ENCODE data around the gene DSE.
A peak's percentile ranks its signal among the peaks of the same experiment; 100 is the strongest.

DSE gene

DNA sequence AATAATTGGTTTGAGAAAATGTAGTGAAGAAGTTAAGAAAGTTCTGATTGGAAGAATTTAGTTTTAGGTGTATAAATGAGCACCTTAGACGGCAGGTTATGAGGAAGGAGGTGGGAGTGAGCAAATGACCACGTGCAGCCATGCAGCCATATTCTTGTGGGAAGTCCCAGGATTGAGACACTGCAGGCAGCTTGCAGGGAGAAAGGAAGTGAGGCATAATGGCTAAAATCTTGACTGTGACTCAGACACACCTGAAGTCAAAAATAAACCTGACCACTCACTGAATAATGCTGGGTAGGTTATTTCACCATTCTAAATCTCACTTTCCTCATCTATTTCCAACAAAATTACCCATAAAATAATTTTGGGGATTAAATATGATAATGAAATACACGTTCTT, 16.6 kb downstream of the DSE start:
- no peak for DNase-seq (ENCODE audit: low spot score)

DNA sequence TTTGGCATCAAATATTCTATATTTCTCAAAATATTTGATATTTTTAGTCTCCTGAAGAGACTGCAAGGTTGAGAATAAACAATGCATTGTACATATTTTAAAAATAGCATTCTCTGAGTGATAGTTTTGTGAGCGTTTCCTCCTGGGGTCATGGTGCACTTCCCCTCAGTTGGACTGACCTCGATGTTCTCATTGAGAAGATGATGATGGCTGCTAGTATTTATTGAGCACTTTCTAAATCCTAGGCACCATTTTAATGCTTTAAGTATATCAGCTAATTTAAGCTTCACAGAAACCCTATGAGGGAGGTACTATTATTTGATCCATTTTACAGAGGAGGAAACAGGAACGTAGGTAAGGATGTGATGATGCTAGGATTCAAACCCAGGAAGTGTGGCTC, 18.2 kb downstream of the DSE start:
- DNase-seq (ENCODE audit: low spot score), result no peak

DNA sequence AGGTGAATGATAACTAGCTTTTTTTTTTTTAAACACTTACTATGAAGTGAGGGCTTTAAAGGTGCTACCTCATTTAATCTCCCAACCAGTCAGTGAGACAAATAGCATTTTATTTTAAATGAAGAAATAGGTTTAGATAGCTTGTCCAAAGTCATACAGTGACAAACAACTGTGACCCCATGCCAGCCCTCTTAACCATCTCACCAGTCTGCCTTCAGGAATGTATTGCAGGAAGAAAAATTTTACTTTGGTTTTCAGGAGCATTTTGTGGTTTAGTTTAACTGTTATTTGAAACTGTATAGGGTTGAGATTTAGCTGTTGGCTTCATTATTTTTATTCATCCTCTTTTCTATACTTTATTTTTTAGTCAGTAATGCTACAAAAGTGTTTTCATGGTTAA, 18.6 kb downstream of the DSE start:
- DNase-seq (ENCODE audit: low spot score), result peak; percentile 10

DNA sequence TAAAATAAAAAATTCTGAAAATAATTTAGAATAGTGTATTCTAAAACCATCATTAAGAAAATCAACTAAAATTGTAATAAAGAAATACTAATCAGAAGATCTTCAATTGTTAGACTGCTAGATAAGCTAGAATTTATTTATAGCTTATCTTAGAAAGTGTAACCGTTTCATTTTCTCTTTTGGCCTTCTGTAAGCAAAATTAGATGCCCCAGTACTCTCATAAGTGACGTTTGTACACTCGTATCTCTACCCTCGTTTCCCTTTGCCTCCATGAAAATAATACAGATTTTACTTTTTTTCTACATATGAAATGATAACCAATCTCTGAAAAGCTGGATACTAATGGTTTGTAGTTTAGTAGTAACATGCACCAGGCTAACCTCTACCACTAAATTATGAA, 19.8 kb downstream of the DSE start:
- no peak for DNase-seq (ENCODE audit: low spot score)

DNA sequence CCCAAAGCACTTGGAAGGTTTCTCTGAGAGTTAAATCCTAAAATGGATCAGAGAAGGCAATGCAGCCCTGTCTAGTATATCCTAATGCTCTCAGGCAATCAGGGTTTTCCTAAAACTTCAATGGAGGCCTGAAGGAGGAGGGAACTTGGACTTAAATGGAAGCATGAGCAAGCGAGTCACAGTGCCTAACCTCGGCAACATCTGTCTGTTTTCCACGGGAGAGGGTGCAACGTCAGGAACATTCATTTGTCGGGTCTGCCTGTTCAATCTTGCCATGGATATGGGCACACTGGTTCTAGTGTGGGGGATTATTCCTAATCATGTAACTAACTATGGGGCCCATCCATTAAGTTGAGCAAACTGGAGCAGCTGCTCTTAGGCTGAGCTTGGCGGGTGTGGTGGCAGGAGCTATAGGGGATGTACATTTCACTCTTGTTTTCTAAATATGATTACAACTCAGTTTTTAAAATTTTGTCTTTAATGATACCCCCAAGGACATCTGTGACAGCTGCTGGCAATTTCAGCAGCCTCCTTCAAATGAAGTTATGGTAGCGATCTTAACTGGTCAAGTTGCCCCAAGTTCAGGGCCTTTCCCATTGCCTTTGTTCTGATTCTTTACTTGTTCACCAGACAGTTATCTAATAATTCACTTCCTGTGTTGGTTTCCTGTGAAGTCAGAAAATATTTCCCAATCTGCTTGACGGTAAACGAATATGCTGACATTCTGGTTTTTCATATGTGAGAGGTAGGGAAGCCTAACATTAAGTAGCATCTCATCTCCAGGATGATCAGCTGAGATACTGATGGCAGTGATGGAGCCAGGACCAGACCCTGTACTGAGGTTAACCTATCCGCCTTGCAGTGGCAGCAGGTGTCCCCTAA, 21.6 kb downstream of the DSE start:
- no peak for DNase-seq (ENCODE audit: low spot score)

DNA sequence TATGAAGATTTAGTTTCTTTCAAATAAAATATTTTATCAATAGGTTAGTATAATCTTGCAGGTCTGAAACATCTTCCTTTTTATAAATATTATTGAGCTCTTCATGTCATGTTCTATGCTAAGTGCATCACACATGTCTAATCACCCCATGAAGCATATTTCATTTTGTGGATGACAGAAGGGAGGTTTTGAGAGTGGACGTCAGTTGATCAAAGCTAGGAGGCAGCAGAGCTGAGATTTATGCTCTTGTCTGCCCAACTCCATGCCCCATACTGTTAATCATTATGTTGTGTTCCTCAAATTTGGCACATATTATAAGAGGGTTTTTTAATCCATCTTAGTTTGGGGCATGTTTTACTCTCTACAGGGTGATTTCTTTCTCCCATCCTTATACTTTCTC, 22.7 kb downstream of the DSE start:
- no peak for DNase-seq (ENCODE audit: low spot score)

DNA sequence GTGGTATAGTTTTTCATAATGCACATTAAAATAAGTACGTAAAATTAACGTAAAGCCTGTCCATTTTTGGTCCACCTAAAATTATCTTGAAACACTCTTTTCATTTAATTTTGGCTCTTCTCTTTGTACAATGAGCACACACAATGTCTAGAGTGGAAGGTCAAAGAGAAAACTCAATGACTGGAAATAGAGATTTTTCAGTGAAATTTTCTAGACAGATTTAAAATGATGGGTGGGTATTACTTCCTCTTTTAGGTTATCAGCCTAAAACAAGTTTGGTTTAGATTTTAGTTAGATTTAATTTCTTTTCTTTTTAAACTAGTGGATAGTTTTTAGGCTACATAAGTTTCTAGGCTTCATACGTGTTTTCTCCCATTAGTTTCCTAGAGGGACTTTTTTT, 24.9 kb downstream of the DSE start:
- DNase-seq (ENCODE audit: low spot score), result no peak

DNA sequence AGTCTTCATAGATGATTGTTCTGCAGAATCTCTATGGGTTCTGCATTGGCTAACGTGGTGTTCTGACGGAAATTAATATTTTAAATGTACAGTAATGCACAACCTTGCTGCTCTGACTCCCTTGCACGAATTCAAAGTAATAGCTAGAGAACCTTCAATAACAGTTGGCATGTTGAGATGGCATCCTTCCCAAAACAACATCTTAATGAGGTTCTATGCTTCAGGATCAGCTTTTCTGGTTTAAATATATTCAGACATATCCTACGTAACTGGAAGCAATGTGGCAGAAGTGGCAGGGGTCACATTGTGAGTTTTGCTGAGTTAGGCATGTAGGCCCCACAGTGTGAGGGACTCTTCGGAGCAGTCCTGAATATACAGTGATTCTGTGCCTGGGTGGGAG, 25.7 kb downstream of the DSE start:
- no peak for DNase-seq (ENCODE audit: low spot score)

DNA sequence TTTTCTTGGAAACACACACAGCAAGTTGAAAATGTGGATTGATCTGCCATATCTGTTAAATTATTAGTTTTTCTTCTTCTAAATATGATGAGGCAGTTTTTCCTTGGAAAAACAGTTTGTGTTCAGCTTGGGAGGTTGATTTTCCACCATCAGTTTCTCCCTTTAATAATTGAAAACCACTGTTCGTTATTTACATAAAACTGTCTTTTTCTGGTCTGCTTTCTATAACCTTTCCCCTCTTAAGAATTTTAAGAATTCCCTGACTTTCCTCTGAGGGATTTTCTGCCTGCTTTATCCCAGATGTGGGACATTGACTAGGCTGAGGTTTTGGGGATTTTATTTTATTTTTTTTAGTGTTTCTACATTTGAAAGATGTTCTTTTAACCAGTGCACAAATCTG, 27.2 kb downstream of the DSE start:
- DNase-seq (ENCODE audit: low spot score), result no peak

DNA sequence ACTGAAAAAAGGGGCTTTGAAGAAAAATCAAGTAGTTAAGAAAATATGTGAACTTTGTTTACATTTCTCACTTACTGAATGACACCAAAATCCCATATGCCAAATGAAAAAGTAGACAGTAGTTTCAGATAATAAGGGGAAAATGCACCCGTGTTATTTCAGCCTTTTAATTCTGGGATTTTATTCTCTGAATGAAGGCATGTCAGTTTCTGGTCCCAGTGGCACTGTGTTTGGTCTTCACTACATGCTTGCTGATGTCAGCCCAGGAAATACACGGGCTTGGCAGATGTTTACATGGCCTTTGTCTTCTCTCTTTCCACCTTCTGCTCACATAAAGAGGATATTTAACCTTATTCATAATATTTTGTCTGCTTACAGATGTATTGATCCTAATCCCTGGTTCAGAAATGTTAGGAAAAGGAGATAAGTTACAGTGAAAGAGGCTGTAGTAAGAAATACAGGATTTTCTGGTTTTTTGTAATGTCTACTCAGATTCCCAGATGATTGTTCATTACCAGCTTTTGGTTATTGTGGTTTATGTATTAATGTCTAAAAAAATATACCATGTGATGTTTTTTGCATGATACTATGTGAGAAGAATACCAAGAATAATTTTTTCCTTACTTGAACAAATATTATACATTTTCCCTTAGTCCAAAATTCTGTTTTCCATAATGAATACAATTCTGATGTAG, 27.7 kb downstream of the DSE start:
- no peak for DNase-seq (ENCODE audit: low spot score)

DNA sequence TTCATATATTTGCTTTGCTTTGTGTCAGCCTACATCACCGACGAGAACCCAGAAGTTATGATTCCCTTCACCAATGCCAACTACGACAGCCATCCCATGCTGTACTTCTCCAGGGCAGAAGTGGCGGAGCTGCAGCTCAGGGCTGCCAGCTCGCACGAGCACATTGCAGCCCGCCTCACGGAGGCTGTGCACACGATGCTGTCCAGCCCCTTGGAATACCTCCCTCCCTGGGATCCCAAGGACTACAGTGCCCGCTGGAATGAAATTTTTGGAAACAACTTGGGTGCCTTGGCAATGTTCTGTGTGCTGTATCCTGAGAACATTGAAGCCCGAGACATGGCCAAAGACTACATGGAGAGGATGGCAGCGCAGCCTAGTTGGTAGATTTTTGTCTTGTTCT, 28.5 kb downstream of the DSE start:
- DNase-seq (ENCODE audit: low spot score), result no peak

DNA sequence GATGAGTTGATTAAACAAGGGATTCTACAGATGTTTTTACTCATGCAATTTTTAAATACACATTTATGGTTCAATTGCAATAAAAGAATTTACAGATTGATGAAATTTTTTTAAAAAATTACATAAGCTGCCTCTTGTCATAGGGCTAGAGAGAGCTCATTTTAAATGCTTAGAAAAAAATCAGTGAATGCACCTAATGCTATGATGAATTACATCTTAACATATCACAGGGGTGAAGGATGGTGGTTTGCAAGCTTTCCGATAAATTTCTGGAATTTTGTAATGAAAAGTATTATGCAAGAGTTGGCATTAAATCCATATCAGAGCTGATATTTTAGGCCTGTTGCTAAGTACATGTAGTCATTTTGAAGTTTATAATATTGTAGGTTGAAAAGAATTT, 29.6 kb downstream of the DSE start:
- no peak for DNase-seq (ENCODE audit: low spot score)

DNA sequence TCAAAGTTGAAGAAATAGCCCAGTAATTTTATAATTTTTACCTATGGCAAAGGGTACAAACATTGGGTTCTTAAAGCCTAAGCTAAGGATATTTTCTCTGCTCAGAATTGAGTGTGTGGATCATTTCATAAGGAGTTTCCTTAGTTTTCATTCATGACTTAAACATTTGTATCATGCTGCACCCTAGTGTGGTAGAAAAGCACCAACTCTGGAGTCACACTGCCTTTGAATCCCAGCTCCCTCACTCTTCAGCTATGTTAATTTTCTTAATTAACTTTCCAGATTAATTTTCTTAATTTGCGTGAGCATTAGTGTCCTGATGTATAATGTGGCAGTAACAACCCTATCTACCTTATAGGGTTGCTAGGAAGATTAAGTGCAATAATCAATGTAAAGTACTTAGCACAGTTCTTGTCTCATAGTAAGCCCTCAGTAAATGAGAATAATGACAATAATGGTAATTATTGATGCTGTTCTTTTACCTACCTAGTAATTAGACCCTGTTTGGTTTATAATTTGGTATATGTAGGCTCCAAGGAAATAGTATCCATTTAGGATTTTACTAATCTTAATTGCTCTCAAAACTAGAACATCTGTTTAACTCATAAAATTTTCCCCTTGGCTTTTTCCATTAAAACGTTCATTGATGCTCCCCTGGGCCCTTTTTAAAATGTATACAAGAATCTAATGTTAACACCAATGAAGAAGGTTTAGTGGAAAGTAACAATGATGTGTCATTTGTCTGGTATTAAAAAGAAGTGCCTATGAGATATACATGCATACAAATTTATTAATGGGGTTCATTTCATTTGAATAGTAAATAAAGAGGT, 31.6 kb downstream of the DSE start:
- DNase-seq (ENCODE audit: low spot score), result no peak

DNA sequence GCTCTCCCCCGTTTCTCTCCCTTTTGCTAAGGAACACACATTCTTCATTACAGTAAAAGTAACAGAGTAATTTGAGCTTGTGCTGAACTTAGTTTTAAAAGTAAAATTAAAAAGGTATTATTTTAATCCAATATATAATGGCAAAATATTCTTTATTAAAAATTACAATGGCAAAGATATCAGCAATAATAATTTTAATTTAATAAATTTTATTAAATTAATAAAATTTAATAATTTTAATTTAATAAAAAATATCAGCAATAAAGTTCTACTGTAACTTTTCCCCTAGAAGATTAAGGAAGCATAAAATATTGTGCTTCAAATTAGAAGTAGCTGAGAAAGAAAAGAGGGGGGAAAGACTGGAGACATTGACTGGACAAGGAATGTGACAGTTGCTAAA, 32.5 kb downstream of the DSE start:
- no peak for DNase-seq (ENCODE audit: low spot score)

DNA sequence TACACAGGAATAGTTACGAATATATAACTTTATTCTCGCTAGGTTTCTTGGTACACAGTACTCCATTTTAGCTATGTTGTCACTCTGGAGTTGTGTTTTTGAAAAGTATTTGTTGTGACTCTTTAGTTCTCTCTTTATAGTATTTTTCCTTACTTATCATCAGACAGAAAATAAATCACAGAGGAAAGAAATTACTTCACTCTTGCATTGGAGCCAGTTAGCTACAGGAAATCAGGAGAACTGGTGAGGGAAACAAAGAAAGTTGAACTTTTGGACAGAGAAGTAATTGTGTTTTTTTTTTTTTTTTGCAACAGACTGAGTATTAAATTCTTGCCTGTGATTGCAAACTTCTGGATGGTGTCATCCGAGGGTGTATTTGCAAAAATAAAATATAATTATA, 33.9 kb downstream of the DSE start:
- DNase-seq (ENCODE audit: low spot score), result no peak

DNA sequence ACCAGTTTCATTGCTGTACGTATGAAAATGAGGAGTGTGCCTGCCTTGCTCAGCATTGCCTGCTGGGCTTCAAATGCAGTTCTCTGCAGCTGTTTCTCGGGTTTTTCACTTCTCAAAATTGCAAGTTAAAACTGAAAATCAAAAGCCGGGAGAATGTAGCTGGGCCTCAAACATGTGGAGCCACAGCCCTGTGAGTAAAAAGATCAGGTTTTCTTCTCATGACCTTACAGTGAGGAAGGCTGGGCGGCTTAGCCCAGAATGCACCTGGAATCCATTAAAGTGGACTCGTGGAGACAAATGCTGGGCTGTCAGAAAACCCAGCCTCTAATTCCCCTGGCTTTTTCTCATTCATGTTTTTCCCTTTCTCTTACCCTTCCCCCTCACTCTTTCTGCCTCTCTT, 34.4 kb downstream of the DSE start:
- no peak for DNase-seq (ENCODE audit: low spot score)

DNA sequence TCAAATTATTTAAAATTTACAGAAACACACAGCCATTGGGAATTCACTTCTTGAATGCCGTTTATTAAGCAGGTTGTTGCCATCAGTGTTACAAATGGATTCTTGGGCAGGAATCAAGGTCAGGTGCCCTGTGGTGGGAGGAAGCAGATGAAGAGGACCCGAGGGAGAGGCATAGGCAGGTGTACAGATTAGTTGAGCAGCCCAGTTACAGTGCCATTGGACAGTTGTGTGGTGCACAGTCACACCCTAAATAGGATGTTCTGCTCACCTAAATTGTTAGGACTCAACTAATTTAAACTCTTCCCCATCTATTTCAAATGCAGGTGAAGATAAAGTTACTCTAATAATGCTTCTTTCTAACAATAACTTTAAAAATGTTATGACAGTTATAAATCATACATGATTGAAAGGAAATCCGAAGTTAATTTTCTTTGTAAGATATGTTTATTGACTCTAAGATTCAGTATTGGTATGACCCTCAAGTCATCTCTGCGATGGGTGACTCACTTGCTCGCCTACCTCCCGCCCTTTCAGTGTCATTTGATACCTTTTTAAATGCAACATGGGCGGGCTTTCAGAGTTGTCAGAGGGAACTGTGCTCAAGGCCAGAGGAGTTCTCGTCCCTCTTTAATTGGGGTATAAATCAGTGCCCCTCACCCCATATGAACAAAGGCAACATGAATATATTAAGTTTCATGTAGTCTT, 35.1 kb downstream of the DSE start:
- DNase-seq (ENCODE audit: low spot score), result no peak

DNA sequence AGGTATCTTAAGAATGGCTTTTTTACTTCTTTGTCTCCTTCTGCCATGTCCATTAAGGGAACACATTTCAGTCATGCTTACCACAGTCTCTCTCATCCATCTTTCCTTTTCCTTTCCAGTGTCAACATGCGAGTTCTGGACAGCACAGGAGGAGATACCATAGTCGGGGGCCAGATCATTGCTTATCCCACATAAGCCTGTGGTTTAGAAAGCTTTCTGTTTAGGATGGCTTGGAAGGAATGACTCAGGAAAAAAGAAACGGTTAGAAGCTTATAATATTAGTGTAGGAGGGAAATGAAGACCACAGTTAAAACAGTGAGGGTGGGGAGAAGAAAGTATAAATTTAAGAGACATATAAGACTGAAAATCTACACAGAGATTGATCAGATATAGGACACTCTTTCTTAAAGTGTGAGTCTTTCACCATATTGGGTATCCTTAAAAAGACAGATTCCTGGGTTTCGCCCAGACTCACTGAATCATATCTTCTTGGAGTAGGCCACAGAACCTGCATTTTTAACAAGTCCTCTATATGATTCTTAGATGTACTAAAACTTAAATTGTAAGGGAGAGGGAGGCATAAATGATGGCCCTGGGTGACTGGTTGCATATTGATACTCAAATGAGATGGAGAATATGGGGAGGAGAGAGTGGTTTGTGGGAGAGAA, 36.1 kb downstream of the DSE start:
- peak; percentile 36 for DNase-seq (ENCODE audit: low spot score)

DNA sequence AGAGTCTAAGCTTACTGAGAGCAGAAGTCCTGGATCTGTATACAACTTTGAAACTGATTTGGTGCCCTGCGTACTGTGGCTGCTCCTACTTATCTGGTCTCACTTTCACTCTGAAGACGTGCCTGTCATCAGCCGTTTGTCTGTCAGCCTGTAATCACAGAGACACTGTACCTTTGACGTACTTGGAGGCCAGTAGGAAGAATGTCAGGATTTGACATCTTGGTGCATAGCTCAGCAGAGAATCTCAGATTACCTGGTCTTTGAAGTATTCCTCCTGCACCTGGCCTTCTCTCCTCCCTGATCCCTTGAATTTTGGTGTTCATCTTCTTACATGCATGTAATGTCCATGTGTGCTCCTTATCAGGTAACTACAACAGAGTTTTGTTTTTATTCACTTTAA, 37.7 kb downstream of the DSE start:
- DNase-seq (ENCODE audit: low spot score), result no peak

DNA sequence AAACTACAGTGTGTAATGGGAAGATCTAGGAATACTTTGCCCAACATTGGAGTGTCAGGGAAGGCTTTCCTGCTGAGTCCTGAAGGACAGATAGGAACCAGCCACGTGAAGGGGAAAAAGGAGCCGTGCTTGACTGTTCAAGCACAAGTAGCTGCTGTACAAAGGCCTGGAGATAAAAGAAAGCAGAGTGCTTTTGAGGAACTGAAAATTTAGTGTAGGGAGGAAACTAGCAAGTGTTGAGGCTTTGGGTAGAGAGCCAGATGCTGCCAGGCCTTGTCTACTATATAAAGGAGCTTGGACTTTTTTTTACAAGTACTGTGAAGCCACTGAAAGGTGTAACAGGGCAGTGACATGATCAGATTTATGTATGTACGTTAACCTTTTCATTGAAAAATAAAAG, 39.0 kb downstream of the DSE start:
- no peak for DNase-seq (ENCODE audit: low spot score)

DNA sequence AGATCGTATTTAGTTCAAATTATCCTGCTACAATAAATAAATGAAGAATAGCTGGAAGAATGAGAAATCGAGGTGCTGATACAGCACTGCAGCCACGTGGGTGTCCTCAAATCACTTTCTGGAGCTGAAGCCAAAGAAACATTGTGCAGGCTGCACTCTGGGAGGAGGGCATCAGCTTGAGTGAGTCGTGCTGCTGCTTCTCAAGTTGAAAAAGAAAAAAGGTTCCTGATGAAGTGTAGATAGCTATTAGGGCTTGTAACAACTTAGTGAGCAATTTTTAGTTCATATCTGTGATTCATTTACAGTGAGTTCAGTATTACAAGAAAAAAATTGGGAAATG, 40.5 kb downstream of the DSE start:
- DNase-seq (ENCODE audit: low spot score), result no peak

DNA sequence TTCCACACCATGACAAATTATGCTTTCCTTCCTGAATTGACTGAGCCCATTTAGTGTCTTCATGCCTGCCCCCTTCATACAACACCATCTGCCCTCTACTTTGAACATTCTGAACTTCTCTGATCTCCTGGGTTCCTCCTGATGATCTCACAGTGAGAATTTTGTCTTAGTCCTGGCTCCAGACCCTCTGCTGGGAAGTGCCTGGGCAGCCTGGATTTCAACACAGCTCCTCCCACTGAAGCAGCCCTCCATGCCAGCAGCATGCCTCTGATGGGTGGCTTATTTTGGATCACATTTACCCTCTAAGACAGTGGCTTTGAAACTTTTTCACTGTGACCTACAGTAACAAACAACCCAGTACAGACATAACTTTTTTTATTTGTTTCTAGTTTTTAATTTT, 41.5 kb downstream of the DSE start:
- no peak for DNase-seq (ENCODE audit: low spot score)

Measured in hepatic stellate cell (primary cell).